ENCODE measurements around the gene TP53RK. TPM values are rescaled to one million over a fixed set of nuclear protein-coding genes. Genes with fewer than 3 reads are reported as not detected.
A peak's percentile ranks its signal among the peaks of the same experiment; 100 is the strongest.

TP53RK gene
- total RNA-seq, 6 donors from 2014 or later, result 8.1 to 21.9 (median 12.5) TPM

GRCh38 chr20:46660487-46660886 lies 28.8 kb downstream of the TP53RK start:
- ATAC-seq (ENCODE audit: low FRiP score in 2 of 2), result no peak
- no peak for TF ChIP-seq POLR2A (IDR thresholded peaks at IDR 0.05)
- no peak for TF ChIP-seq POLR2AphosphoS5 (IDR thresholded peaks at IDR 0.05)
- TF ChIP-seq EP300 (IDR thresholded peaks at IDR 0.05), result no peak
- TF ChIP-seq, protein P1, sequence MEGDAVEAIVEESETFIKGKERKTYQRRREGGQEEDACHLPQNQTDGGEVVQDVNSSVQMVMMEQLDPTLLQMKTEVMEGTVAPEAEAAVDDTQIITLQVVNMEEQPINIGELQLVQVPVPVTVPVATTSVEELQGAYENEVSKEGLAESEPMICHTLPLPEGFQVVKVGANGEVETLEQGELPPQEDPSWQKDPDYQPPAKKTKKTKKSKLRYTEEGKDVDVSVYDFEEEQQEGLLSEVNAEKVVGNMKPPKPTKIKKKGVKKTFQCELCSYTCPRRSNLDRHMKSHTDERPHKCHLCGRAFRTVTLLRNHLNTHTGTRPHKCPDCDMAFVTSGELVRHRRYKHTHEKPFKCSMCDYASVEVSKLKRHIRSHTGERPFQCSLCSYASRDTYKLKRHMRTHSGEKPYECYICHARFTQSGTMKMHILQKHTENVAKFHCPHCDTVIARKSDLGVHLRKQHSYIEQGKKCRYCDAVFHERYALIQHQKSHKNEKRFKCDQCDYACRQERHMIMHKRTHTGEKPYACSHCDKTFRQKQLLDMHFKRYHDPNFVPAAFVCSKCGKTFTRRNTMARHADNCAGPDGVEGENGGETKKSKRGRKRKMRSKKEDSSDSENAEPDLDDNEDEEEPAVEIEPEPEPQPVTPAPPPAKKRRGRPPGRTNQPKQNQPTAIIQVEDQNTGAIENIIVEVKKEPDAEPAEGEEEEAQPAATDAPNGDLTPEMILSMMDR (IDR thresholded peaks at IDR 0.05), result no peak
- Histone ChIP-seq H3K27me3 (no peaks in the 10 kb centered on the region), H3K9me3 (no peaks in the 10 kb centered on the region), H3K27ac (no peak overlapping the region), H3K36me3 (no peaks in the 10 kb centered on the region), H3K4me1 (no peaks in the 10 kb centered on the region), H3K4me3 (no peak overlapping the region)
- no peak for DNase-seq
- WGBS, 2 donors, result 86% methylated on average over 4 of the region's 4 CpGs

DNA sequence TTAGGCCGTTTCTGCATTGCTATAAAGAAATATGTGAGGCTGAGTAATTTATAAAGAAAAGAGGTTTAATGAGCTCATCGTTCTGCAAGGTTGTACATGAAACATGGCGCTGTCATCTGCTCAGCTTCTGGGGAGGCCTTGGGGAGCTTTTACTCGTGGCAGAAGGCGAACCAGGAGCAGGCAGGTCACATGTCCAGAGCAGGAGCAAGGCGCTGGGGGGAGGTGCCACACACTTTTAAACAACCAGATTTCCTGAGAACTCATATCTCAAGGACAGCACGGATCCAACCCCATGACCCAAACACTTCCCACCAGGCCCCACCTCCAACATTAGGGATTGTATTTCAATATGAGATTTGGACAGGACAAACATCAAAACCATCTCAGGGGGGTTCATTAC lies 31.6 kb downstream of the TP53RK start:
- no peak for ATAC-seq (ENCODE audit: low FRiP score in 2 of 2)
- H3K27me3 ChIP-seq, result no peaks in the 10 kb centered on the region
- TF ChIP-seq EP300 (IDR thresholded peaks at IDR 0.05) (no peak), POLR2AphosphoS5 (IDR thresholded peaks at IDR 0.05) (no peak), POLR2A (IDR thresholded peaks at IDR 0.05) (no peak)
- TF ChIP-seq, protein P1 (IDR thresholded peaks at IDR 0.05), result no peak
- WGBS, 2 donors, result 81% methylated on average over 7 of the region's 7 CpGs
- H3K9me3 ChIP-seq, result no peaks in the 10 kb centered on the region
- H3K4me1 ChIP-seq, result no peaks in the 10 kb centered on the region
- no peak overlapping the region for H3K4me3 ChIP-seq
- no peak for DNase-seq
- no peaks in the 10 kb centered on the region for H3K36me3 ChIP-seq
- no peak overlapping the region for H3K27ac ChIP-seq

DNA sequence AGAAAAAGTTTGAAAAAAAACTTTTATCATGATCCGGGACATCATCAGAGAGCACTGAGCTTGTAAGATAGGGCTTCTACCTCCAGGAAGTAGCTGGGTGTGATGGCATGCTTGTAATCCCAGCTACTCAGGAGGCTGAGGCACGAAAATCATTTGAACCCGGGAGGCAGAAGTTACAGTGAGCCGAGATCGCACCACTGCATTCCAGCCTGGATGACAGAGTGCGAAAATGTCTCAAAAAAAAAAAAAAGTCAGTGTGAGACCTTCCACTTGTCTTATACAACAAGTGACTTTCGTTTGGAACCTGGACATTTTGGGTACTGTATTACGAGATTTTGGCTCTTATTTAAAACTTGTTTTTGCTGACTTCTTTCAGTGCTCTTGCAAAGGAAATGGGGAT lies 32.1 kb downstream of the TP53RK start:
- no peaks in the 10 kb centered on the region for H3K36me3 ChIP-seq
- H3K4me3 ChIP-seq, result no peak overlapping the region
- no peaks in the 10 kb centered on the region for H3K4me1 ChIP-seq
- WGBS, 2 donors, result 92% methylated on average over 8 of the region's 8 CpGs
- H3K27ac ChIP-seq, result no peak overlapping the region
- no peaks in the 10 kb centered on the region for H3K9me3 ChIP-seq
- TF ChIP-seq, protein P1 (IDR thresholded peaks at IDR 0.05), result no peak
- TF ChIP-seq POLR2A (IDR thresholded peaks at IDR 0.05), result no peak
- ATAC-seq (ENCODE audit: low FRiP score in 2 of 2), result no peak
- no peak for DNase-seq
- no peaks in the 10 kb centered on the region for H3K27me3 ChIP-seq

GRCh38 chr20:46652699-46653098 lies 36.5 kb downstream of the TP53RK start:
- Histone ChIP-seq H3K36me3 (no peaks in the 10 kb centered on the region), H3K9me3 (no peaks in the 10 kb centered on the region), H3K4me1 (peaks cover 0 to 8% (median 0%) of the 10 kb centered on the region in 4 donors), H3K4me3 (no peak overlapping the region), H3K27ac (no peak overlapping the region), H3K27me3 (peaks cover 0 to 11% (median 2%) of the 10 kb centered on the region in 4 donors)
- DNase-seq, result no peak
- TF ChIP-seq EP300 (IDR thresholded peaks at IDR 0.05) (no peak), POLR2A (IDR thresholded peaks at IDR 0.05) (no peak), POLR2AphosphoS5 (IDR thresholded peaks at IDR 0.05) (no peak)
- TF ChIP-seq, protein P1 (IDR thresholded peaks at IDR 0.05), result no peak
- ATAC-seq (ENCODE audit: low FRiP score in 2 of 2), result no peak

- DNase-seq, result peak in 1 of 2 donors; percentile 67
- Histone ChIP-seq H3K27ac (no peak within 1 kb of the TSS), H3K9me3 (no peaks in the 10 kb centered on the region), H3K4me1 (peaks cover 0 to 8% (median 0%) of the 10 kb centered on the region in 4 donors), H3K27me3 (peaks cover 0 to 11% (median 2%) of the 10 kb centered on the region in 4 donors), H3K36me3 (no peaks in the 10 kb centered on the region), H3K4me3 (peak within 1 kb of the TSS in 1 of 4 donors; percentile 7)
- WGBS, 2 donors, result 22 to 62% methylated on average over 12 to 49 of the region's 55 CpGs
- peak in 1 of 2 donors; percentile 42 for ATAC-seq (ENCODE audit: low FRiP score in 2 of 2)
- TF ChIP-seq POLR2AphosphoS5 (IDR thresholded peaks at IDR 0.05), result no peak
- TF ChIP-seq, protein P1 (IDR thresholded peaks at IDR 0.05), result no peak
- TF ChIP-seq EP300 (IDR thresholded peaks at IDR 0.05), result no peak
- TF ChIP-seq POLR2A (IDR thresholded peaks at IDR 0.05), result no peak
Observed at GRCh38 chr20:46651091-46651962, 37.9 kb downstream of the TP53RK start, which contains the start of gene SLC13A3. Gene SLC13A3, minus strand, starts transcription at chr20:46651459. Its CDS starts 38 bp downstream, at chr20:46651421.

Data from upper lobe of left lung (tissue), 6 donors.